Adrenal gland (tissue), 5 donors: ENCODE results near the gene FAM162B.

Experiments used
- POLR2A ChIP-seq, 2 donors: fragments of 450-650 bp; IDR thresholded peaks; one replicate each; pipeline ENCODE4 v1.6.1; 2017; ENCODE audit warnings: antibody characterized with exemption in 2 of 2, mild to moderate bottlenecking in 2 of 2, moderate library complexity in 1 of 2
- TF ChIP-seq, protein P1 (sequence below), 6 experiments: fragments of 450-650 bp in 4 of 6; fragments of 200-600 bp in 2 of 6; sonication (generic) in 1 of 6; IDR thresholded peaks; 1 replicate in 5 of 6; 2 replicates in 1 of 6; pipeline versions ENCODE4 v1.5.1 to v1.8.0; 2016 to 2021; ENCODE audit warnings: antibody characterized with exemption in 6 of 6, mild to moderate bottlenecking in 2 of 6, moderate library complexity in 1 of 6
- donor health status: DM: no; HTN: no; CAD: no.

DNA sequence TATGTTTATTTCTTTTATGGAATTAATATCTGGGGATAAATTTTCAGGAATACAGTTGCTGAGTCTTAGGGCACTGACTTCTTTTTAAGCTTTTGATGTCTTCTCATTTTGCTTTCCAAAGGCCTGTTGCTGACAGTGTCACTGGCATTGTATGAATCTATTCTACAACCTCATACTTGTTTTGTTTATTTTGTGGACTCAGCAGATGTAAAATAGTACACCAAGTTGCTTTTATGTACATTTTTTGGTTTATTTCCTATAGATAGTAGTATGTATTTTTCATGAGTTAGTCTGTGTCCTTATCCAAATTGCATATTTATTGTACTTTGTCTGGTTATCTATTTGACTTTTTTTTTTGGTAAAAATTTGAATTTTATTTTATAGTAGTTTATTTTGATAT is 35.0 kb downstream of the FAM162B start:
- TF ChIP-seq, protein P1, sequence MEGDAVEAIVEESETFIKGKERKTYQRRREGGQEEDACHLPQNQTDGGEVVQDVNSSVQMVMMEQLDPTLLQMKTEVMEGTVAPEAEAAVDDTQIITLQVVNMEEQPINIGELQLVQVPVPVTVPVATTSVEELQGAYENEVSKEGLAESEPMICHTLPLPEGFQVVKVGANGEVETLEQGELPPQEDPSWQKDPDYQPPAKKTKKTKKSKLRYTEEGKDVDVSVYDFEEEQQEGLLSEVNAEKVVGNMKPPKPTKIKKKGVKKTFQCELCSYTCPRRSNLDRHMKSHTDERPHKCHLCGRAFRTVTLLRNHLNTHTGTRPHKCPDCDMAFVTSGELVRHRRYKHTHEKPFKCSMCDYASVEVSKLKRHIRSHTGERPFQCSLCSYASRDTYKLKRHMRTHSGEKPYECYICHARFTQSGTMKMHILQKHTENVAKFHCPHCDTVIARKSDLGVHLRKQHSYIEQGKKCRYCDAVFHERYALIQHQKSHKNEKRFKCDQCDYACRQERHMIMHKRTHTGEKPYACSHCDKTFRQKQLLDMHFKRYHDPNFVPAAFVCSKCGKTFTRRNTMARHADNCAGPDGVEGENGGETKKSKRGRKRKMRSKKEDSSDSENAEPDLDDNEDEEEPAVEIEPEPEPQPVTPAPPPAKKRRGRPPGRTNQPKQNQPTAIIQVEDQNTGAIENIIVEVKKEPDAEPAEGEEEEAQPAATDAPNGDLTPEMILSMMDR (IDR thresholded peaks at IDR 0.05), result no peak
- no peak for TF ChIP-seq POLR2A (IDR thresholded peaks at IDR 0.05)
